Activated naive CD4-positive, alpha-beta T cell treated with anti-CD3 and anti-CD28 coated beads, Interleukin-2, amount 50 U/mL, for 24 hours (primary cell): ENCODE measurements around the gene ZNF423.
"Not testable (repeated sequence)": the region's sequence is repeated elsewhere in the genome, so short reads cannot be mapped to it uniquely, and the experiment has no call there.

Experiments
- H3K27ac Mint-ChIP-seq: one replicate; pipeline ENCODE4 v1.8.0; 2021; ENCODE audit warnings: mild to moderate bottlenecking, mixed read lengths
- H3K27me3 Mint-ChIP-seq: one replicate; pipeline ENCODE4 v1.8.0; 2021; ENCODE audit warnings: mixed read lengths
- H3K36me3 Mint-ChIP-seq: one replicate; pipeline ENCODE4 v1.8.0; 2021; ENCODE audit warnings: mixed read lengths
- H3K4me1 Mint-ChIP-seq: one replicate; pipeline ENCODE4 v1.8.0; 2021; ENCODE audit warnings: mixed read lengths
- H3K4me3 Mint-ChIP-seq: one replicate; pipeline ENCODE4 v1.8.0; 2021; ENCODE audit warnings: mild to moderate bottlenecking, mixed read lengths
- H3K9me3 Mint-ChIP-seq: one replicate; pipeline ENCODE4 v1.8.0; 2021; ENCODE audit warnings: mixed read lengths

Gene ZNF423

GRCh38 chr16:49567950-49568349 lies 288.0 kb downstream of the ZNF423 start:
- no peak overlapping the region for H3K4me3 Mint-ChIP-seq
- no peaks in the 10 kb centered on the region for H3K9me3 Mint-ChIP-seq
- H3K36me3 Mint-ChIP-seq = no peaks in the 10 kb centered on the region
- H3K27me3 Mint-ChIP-seq = no peaks in the 10 kb centered on the region
- H3K27ac Mint-ChIP-seq = no peak overlapping the region
- no peaks in the 10 kb centered on the region for H3K4me1 Mint-ChIP-seq

GRCh38 chr16:49566432-49566831 lies 289.5 kb downstream of the ZNF423 start:
- H3K36me3 Mint-ChIP-seq = no peaks in the 10 kb centered on the region
- no peaks in the 10 kb centered on the region for H3K9me3 Mint-ChIP-seq
- no peaks in the 10 kb centered on the region for H3K4me1 Mint-ChIP-seq
- no peak overlapping the region for H3K4me3 Mint-ChIP-seq
- no peaks in the 10 kb centered on the region for H3K27me3 Mint-ChIP-seq
- no peak overlapping the region for H3K27ac Mint-ChIP-seq

GRCh38 chr16:49564496-49565229 lies 291.2 kb downstream of the ZNF423 start:
- Mint-ChIP-seq H3K9me3 (no peaks in the 10 kb centered on the region), H3K4me3 (no peak overlapping the region), H3K4me1 (no peaks in the 10 kb centered on the region), H3K27ac (no peak overlapping the region), H3K27me3 (no peaks in the 10 kb centered on the region), H3K36me3 (no peaks in the 10 kb centered on the region)

- Mint-ChIP-seq H3K9me3 (no peaks in the 10 kb centered on the region), H3K4me3 (no peak overlapping the region), H3K27ac (no peak overlapping the region), H3K36me3 (no peaks in the 10 kb centered on the region), H3K27me3 (no peaks in the 10 kb centered on the region), H3K4me1 (no peaks in the 10 kb centered on the region)
Observed at GRCh38 chr16:49563666-49564065, 292.2 kb downstream of the ZNF423 start.

GRCh38 chr16:49562894-49563293 lies 293.0 kb downstream of the ZNF423 start:
- not testable (repeated sequence) for H3K27me3 Mint-ChIP-seq, H3K4me3 Mint-ChIP-seq, H3K27ac Mint-ChIP-seq, H3K9me3 Mint-ChIP-seq, H3K36me3 Mint-ChIP-seq, H3K4me1 Mint-ChIP-seq

GRCh38 chr16:49562228-49562627 lies 293.7 kb downstream of the ZNF423 start:
- H3K27me3 Mint-ChIP-seq = no peaks in the 10 kb centered on the region
- H3K27ac Mint-ChIP-seq = no peak overlapping the region

GRCh38 chr16:49560004-49560830 lies 295.7 kb downstream of the ZNF423 start:
- H3K27me3 Mint-ChIP-seq = no peaks in the 10 kb centered on the region
- H3K36me3 Mint-ChIP-seq = no peaks in the 10 kb centered on the region
- H3K4me3 Mint-ChIP-seq = no peak overlapping the region

More at GRCh38 chr16:49562228-49562627, 293.7 kb downstream of the ZNF423 start:
- H3K36me3 Mint-ChIP-seq = no peaks in the 10 kb centered on the region
- H3K4me1 Mint-ChIP-seq = no peaks in the 10 kb centered on the region
- H3K9me3 Mint-ChIP-seq = no peaks in the 10 kb centered on the region
- no peak overlapping the region for H3K4me3 Mint-ChIP-seq

GRCh38 chr16:49559242-49559641 lies 296.7 kb downstream of the ZNF423 start:
- H3K27ac Mint-ChIP-seq = no peak overlapping the region
- no peak overlapping the region for H3K4me3 Mint-ChIP-seq
- H3K4me1 Mint-ChIP-seq = no peaks in the 10 kb centered on the region
- no peaks in the 10 kb centered on the region for H3K36me3 Mint-ChIP-seq
- no peaks in the 10 kb centered on the region for H3K27me3 Mint-ChIP-seq
- H3K9me3 Mint-ChIP-seq = no peaks in the 10 kb centered on the region

More at GRCh38 chr16:49560004-49560830, 295.7 kb downstream of the ZNF423 start:
- H3K4me1 Mint-ChIP-seq = no peaks in the 10 kb centered on the region
- H3K27ac Mint-ChIP-seq = no peak overlapping the region
- H3K9me3 Mint-ChIP-seq = no peaks in the 10 kb centered on the region

- Mint-ChIP-seq H3K9me3 (no peaks in the 10 kb centered on the region), H3K4me1 (no peaks in the 10 kb centered on the region), H3K4me3 (no peak overlapping the region), H3K27ac (no peak overlapping the region), H3K27me3 (no peaks in the 10 kb centered on the region), H3K36me3 (no peaks in the 10 kb centered on the region)
Observed at GRCh38 chr16:49558451-49558850, 297.5 kb downstream of the ZNF423 start.

GRCh38 chr16:49556606-49557446 lies 299.1 kb downstream of the ZNF423 start:
- Mint-ChIP-seq H3K9me3 (no peaks in the 10 kb centered on the region), H3K4me3 (no peak overlapping the region), H3K4me1 (no peaks in the 10 kb centered on the region), H3K27me3 (no peaks in the 10 kb centered on the region), H3K27ac (no peak overlapping the region), H3K36me3 (no peaks in the 10 kb centered on the region)

GRCh38 chr16:49556249-49556605 lies 299.7 kb downstream of the ZNF423 start:
- Mint-ChIP-seq H3K9me3 (no peaks in the 10 kb centered on the region), H3K4me1 (no peaks in the 10 kb centered on the region), H3K27me3 (no peaks in the 10 kb centered on the region), H3K4me3 (no peak overlapping the region), H3K27ac (no peak overlapping the region), H3K36me3 (no peaks in the 10 kb centered on the region)

- H3K36me3 Mint-ChIP-seq = no peaks in the 10 kb centered on the region
- no peak overlapping the region for H3K4me3 Mint-ChIP-seq
- H3K27me3 Mint-ChIP-seq = no peaks in the 10 kb centered on the region
- H3K9me3 Mint-ChIP-seq = no peaks in the 10 kb centered on the region
- H3K4me1 Mint-ChIP-seq = no peaks in the 10 kb centered on the region
- no peak overlapping the region for H3K27ac Mint-ChIP-seq
Observed at GRCh38 chr16:49554681-49555080, 301.2 kb downstream of the ZNF423 start.

GRCh38 chr16:49552313-49552928 lies 303.5 kb downstream of the ZNF423 start:
- Mint-ChIP-seq H3K27me3 (no peaks in the 10 kb centered on the region), H3K4me3 (no peak overlapping the region), H3K9me3 (no peaks in the 10 kb centered on the region), H3K36me3 (no peaks in the 10 kb centered on the region), H3K4me1 (no peaks in the 10 kb centered on the region), H3K27ac (no peak overlapping the region)

GRCh38 chr16:49550666-49551065 lies 305.2 kb downstream of the ZNF423 start:
- no peaks in the 10 kb centered on the region for H3K4me1 Mint-ChIP-seq
- no peak overlapping the region for H3K4me3 Mint-ChIP-seq
- H3K36me3 Mint-ChIP-seq = no peaks in the 10 kb centered on the region
- H3K27me3 Mint-ChIP-seq = no peaks in the 10 kb centered on the region
- H3K27ac Mint-ChIP-seq = no peak overlapping the region
- no peaks in the 10 kb centered on the region for H3K9me3 Mint-ChIP-seq

GRCh38 chr16:49550140-49550539 lies 305.8 kb downstream of the ZNF423 start:
- Mint-ChIP-seq H3K9me3 (no peaks in the 10 kb centered on the region), H3K36me3 (no peaks in the 10 kb centered on the region), H3K27me3 (no peaks in the 10 kb centered on the region), H3K27ac (no peak overlapping the region), H3K4me1 (no peaks in the 10 kb centered on the region), H3K4me3 (no peak overlapping the region)
